Fibroblast of lung (primary cell): ENCODE results near the gene RNU5D-1. TPM values are rescaled to one million over a fixed set of nuclear protein-coding genes. Genes with fewer than 3 reads are reported as not detected.

Experiments used
- DNase-seq, 2 donors: peaks; one replicate each; pipeline versions ENCODE4 v3.0.0 to v3.0.0-alpha.2; 2010; ENCODE audit warnings: low read depth in 2 of 2
- H2AFZ ChIP-seq: 2 replicates; pipeline ENCODE4 v1.5.1; 2012; ENCODE audit warnings: low read length, control low read depth, inconsistent platforms
- H3K27ac ChIP-seq: 2 replicates; pipeline ENCODE4 v1.5.1; 2011; ENCODE audit warnings: low read length, control low read depth; ENCODE audit not compliant: insufficient read depth
- H3K27me3 ChIP-seq: 2 replicates; pipeline ENCODE4 v1.5.1; 2011; ENCODE audit warnings: mild to moderate bottlenecking, low read length; ENCODE audit not compliant: control insufficient read depth, insufficient read depth
- H3K36me3 ChIP-seq: 2 replicates; pipeline ENCODE4 v1.5.1; 2011; ENCODE audit warnings: low read length; ENCODE audit not compliant: control insufficient read depth, insufficient read depth
- H3K4me1 ChIP-seq: 2 replicates; pipeline ENCODE4 v1.5.1; 2011; ENCODE audit warnings: low read length; ENCODE audit not compliant: control insufficient read depth, insufficient read depth; ENCODE audit errors: extremely low read depth
- H3K4me2 ChIP-seq: 2 replicates; pipeline ENCODE4 v1.5.1; 2011; ENCODE audit warnings: low read length, control low read depth; ENCODE audit not compliant: insufficient read depth; ENCODE audit errors: extremely low read depth
- H3K4me3 ChIP-seq, 4 experiments: fragments of 200-600 bp in 1 of 4; sonication (generic) in 1 of 4; replicated peaks in 1 of 4; 2 replicates each; pipeline ENCODE4 v1.5.1; 2011 to 2016; ENCODE audit warnings: low read length in 4 of 4, low read depth in 3 of 4, mild to moderate bottlenecking in 3 of 4, control low read depth in 2 of 4, inconsistent platforms in 1 of 4, mixed read lengths in 1 of 4; ENCODE audit not compliant: insufficient read depth in 1 of 4; ENCODE audit errors: control extremely low read depth in 1 of 4
- H3K79me2 ChIP-seq: 2 replicates; pipeline ENCODE4 v1.5.1; 2012; ENCODE audit warnings: mild to moderate bottlenecking, low read length, inconsistent platforms; ENCODE audit not compliant: control insufficient read depth, insufficient read depth
- H3K9ac ChIP-seq: 2 replicates; pipeline ENCODE4 v1.5.1; 2011; ENCODE audit warnings: mild to moderate bottlenecking, low read length, control low read depth; ENCODE audit not compliant: insufficient read depth
- H3K9me3 ChIP-seq: 2 replicates; pipeline ENCODE4 v1.5.1; 2012; ENCODE audit warnings: low read depth, low read length; ENCODE audit not compliant: control insufficient read depth, insufficient read depth
- H4K20me1 ChIP-seq: 2 replicates; pipeline ENCODE4 v1.5.1; 2011; ENCODE audit warnings: low read length; ENCODE audit not compliant: control insufficient read depth, insufficient read depth; ENCODE audit errors: extremely low read depth
- EZH2 ChIP-seq: IDR thresholded peaks from 2 replicates; pipeline ENCODE4 v1.5.1; 2012; ENCODE audit warnings: low read length, control low read depth, mild to moderate bottlenecking; ENCODE audit errors: missing control alignments
- polyA plus RNA-seq, 2 donors: library from polyadenylated mRNA; depleted of rRNA in 1 of 2; stranded (reverse) in 1 of 2; unstranded in 1 of 2; fragments of >200 nt; gene quantifications; 2 replicates each; pipeline ENCODE4 v1.2.1, GENCODE V29; 2011 to 2012; ENCODE audit warnings: missing spikeins in 1 of 2
- total RNA-seq: library from RNA; depleted of rRNA; stranded (reverse); fragments of >200 nt; gene quantifications from 2 replicates; pipeline ENCODE4 v1.2.1, GENCODE V29; 2014
- TF ChIP-seq, protein P1 (sequence below), 2 donors: IDR thresholded peaks in 1 of 2; conservative IDR thresholded peaks in 1 of 2; 1 replicate in 1 of 2; 2 replicates in 1 of 2; pipeline ENCODE4 v1.5.1; 2011 to 2012; ENCODE audit warnings: low read length in 2 of 2, control low read depth in 1 of 2, inconsistent platforms in 1 of 2, low read depth in 1 of 2, mild to moderate bottlenecking in 1 of 2

Gene RNU5D-1
- total and polyA plus RNA-seq, 2 donors (not counting 1 experiment from before 2014, with no cell fraction given): not detected

DNA sequence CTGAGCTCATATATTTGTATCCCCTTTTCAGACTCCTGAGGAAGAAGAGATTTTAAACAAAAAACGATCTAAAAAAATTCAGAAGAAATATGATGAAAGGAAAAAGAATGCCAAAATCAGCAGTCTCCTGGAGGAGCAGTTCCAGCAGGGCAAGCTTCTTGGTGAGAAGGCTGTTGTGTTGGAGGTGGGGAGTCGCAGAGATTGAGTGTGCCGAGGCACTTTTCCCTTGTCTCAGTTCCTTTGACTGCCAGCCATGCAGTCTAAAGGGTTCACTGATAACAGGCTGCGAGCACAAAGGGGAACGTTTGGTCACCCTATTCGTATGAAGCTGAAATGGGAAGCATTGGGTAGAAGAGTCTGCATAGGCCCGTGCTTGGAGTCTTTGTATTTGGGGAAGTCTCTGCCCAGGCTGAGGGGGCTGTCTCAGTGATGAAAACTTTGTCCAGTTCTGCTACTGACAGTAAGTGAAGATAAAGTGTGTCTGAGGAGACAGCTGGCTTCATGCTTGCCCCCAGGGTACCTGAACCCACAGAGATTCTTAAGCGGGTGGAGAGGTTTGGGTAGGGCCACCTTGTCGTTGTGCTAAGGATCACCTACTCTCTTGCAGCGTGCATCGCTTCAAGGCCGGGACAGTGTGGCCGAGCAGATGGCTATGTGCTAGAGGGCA lies 47.1 kb upstream of the RNU5D-1 start:
- Histone ChIP-seq H3K27ac (no peak overlapping the region), H3K4me3 (peak overlapping the region in 2 of 4 experiments; percentile 79 to 95), H4K20me1 (no peaks in the 10 kb centered on the region), H3K36me3 (peaks cover 22% of the 10 kb centered on the region), H3K79me2 (peaks cover 34% of the 10 kb centered on the region), H3K4me2 (peak overlapping the region; percentile 80), H3K9ac (no peak overlapping the region), H2AFZ (no peak overlapping the region), H3K27me3 (no peaks in the 10 kb centered on the region), H3K9me3 (no peaks in the 10 kb centered on the region), H3K4me1 (peaks cover 2% of the 10 kb centered on the region)
- no peak for TF ChIP-seq EZH2
- TF ChIP-seq, protein P1, sequence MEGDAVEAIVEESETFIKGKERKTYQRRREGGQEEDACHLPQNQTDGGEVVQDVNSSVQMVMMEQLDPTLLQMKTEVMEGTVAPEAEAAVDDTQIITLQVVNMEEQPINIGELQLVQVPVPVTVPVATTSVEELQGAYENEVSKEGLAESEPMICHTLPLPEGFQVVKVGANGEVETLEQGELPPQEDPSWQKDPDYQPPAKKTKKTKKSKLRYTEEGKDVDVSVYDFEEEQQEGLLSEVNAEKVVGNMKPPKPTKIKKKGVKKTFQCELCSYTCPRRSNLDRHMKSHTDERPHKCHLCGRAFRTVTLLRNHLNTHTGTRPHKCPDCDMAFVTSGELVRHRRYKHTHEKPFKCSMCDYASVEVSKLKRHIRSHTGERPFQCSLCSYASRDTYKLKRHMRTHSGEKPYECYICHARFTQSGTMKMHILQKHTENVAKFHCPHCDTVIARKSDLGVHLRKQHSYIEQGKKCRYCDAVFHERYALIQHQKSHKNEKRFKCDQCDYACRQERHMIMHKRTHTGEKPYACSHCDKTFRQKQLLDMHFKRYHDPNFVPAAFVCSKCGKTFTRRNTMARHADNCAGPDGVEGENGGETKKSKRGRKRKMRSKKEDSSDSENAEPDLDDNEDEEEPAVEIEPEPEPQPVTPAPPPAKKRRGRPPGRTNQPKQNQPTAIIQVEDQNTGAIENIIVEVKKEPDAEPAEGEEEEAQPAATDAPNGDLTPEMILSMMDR (conservative IDR thresholded peaks at IDR 0.05 in 1 of 2, IDR thresholded peaks at IDR 0.05 in 1 of 2; ENCODE audit: low read depth in 1 of 2, low read length in 2 of 2): no peak
- no peak for DNase-seq

DNA sequence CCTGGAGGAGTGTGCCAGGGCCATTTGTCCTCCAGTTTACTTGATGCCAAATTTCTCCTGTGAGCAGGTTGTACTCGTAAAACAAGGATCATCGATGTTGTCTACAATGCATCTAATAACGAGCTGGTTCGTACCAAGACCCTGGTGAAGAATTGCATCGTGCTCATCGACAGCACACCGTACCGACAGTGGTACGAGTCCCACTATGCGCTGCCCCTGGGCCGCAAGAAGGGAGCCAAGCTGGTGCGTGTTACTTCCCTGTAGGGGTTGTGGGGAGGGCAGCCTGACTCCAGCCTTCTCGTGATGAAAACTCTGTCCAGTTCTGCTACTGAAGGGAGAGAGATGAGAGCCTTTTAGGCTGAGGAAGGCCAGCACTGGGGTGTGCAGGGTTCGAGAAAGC lies 46.6 kb upstream of the RNU5D-1 start:
- Histone ChIP-seq H4K20me1 (no peaks in the 10 kb centered on the region), H3K36me3 (peaks cover 22% of the 10 kb centered on the region), H3K79me2 (peaks cover 34% of the 10 kb centered on the region), H3K4me1 (peaks cover 2% of the 10 kb centered on the region), H2AFZ (no peak overlapping the region), H3K4me2 (peak overlapping the region; percentile 80), H3K4me3 (peak overlapping the region in 3 of 4 experiments; percentile 74 to 95 (median 79)), H3K27ac (no peak overlapping the region), H3K27me3 (no peaks in the 10 kb centered on the region), H3K9me3 (no peaks in the 10 kb centered on the region), H3K9ac (no peak overlapping the region)
- no peak for DNase-seq
- TF ChIP-seq, protein P1 (conservative IDR thresholded peaks at IDR 0.05 in 1 of 2, IDR thresholded peaks at IDR 0.05 in 1 of 2; ENCODE audit: low read depth in 1 of 2, low read length in 2 of 2): no peak
- no peak for TF ChIP-seq EZH2

DNA sequence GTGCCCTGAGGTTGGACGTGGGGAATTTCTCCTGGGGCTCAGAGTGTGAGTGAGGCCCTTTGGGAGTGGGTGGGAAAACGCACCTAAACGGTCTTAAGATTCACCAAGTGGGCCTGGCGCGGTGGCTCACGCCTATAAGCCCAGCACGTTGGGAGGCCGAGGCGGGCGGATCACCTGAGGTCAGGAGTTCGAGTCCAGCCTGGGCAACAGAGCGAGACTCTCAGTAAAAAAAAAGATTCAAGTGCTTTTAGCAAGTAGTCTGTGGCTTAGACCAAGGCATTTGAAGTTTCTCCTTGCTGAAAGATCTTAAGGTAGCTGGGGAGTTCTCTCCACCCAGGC lies 45.7 kb upstream of the RNU5D-1 start:
- H4K20me1 ChIP-seq: no peaks in the 10 kb centered on the region
- no peaks in the 10 kb centered on the region for H3K27me3 ChIP-seq
- H3K79me2 ChIP-seq: peaks cover 34% of the 10 kb centered on the region
- H3K27ac ChIP-seq: peak overlapping the region; percentile 98
- H3K9ac ChIP-seq: peak overlapping the region; percentile 97
- DNase-seq: no peak
- no peaks in the 10 kb centered on the region for H3K9me3 ChIP-seq
- TF ChIP-seq EZH2: no peak
- TF ChIP-seq, protein P1 (conservative IDR thresholded peaks at IDR 0.05 in 1 of 2, IDR thresholded peaks at IDR 0.05 in 1 of 2; ENCODE audit: low read depth in 1 of 2, low read length in 2 of 2): no peak
- peak overlapping the region; percentile 80 for H3K4me2 ChIP-seq
- peaks cover 22% of the 10 kb centered on the region for H3K36me3 ChIP-seq
- peak overlapping the region; percentile 61 to 95 (median 76) for H3K4me3 ChIP-seq
- no peak overlapping the region for H2AFZ ChIP-seq
- H3K4me1 ChIP-seq: peaks cover 2% of the 10 kb centered on the region
